Measurements from ENCODE around the gene TMEM44. TPM values are rescaled to one million over a fixed set of nuclear protein-coding genes. Genes with fewer than 3 reads are reported as not detected.

TMEM44 gene
- polyA plus RNA-seq, 1 donor (not counting 4 experiments of a cell fraction or from before 2014, with no cell fraction given), result 13.3 TPM

- Histone ChIP-seq H3K4me1 (ENCODE audit: control insufficient read depth, extremely low read depth, insufficient read depth, low read length) (no peaks in the 10 kb centered on the region), H3K9me3 (ENCODE audit: control insufficient read depth, low read depth, low read length) (no peaks in the 10 kb centered on the region), H3K4me3 (ENCODE audit: control insufficient read depth in 2 of 3, extremely low read depth in 1 of 3, insufficient read depth in 2 of 3, low read depth in 1 of 3, low read length in 3 of 3) (no peak overlapping the region), H3K27me3 (ENCODE audit: control insufficient read depth, extremely low read depth, insufficient read depth, low read length) (no peaks in the 10 kb centered on the region), H2AFZ (ENCODE audit: control insufficient read depth, low read length) (no peak overlapping the region), H3K9me1 (ENCODE audit: control insufficient read depth, extremely low read depth, insufficient read depth, low read length) (no peaks in the 10 kb centered on the region), H3K36me3 (ENCODE audit: control insufficient read depth in 2 of 2, extremely low read depth in 1 of 2, insufficient read depth in 2 of 2, low read length in 2 of 2) (peaks cover 0 to 7% of the 10 kb centered on the region in 2 experiments), H3K9ac (ENCODE audit: control insufficient read depth, extremely low read depth, insufficient read depth, low read length) (no peak overlapping the region), H3K79me2 (ENCODE audit: control insufficient read depth, insufficient read depth, low read length) (no peaks in the 10 kb centered on the region), H3K4me2 (ENCODE audit: control insufficient read depth, extremely low read depth, insufficient read depth, low read depth, low read length) (no peak overlapping the region), H3K27ac (ENCODE audit: control insufficient read depth, insufficient read depth, low read length) (no peak overlapping the region), H4K20me1 (ENCODE audit: control insufficient read depth, extremely low read depth, insufficient read depth, low read length) (no peaks in the 10 kb centered on the region)
- dilution Hi-C loops (cut with MboI; ENCODE audit: extremely low pct_ligation_motif_present, low sequenced_read_pairs), result no loop called here
- TF ChIP-seq, protein P1, sequence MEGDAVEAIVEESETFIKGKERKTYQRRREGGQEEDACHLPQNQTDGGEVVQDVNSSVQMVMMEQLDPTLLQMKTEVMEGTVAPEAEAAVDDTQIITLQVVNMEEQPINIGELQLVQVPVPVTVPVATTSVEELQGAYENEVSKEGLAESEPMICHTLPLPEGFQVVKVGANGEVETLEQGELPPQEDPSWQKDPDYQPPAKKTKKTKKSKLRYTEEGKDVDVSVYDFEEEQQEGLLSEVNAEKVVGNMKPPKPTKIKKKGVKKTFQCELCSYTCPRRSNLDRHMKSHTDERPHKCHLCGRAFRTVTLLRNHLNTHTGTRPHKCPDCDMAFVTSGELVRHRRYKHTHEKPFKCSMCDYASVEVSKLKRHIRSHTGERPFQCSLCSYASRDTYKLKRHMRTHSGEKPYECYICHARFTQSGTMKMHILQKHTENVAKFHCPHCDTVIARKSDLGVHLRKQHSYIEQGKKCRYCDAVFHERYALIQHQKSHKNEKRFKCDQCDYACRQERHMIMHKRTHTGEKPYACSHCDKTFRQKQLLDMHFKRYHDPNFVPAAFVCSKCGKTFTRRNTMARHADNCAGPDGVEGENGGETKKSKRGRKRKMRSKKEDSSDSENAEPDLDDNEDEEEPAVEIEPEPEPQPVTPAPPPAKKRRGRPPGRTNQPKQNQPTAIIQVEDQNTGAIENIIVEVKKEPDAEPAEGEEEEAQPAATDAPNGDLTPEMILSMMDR (optimal IDR thresholded peaks at IDR 0.05 in 1 of 3, IDR thresholded peaks at IDR 0.05 in 1 of 3, conservative IDR thresholded peaks at IDR 0.05 in 1 of 3; ENCODE audit: extremely low read depth in 1 of 3, insufficient read depth in 2 of 3, low read length in 3 of 3), result no peak
- TF ChIP-seq EZH2 (IDR thresholded peaks at IDR 0.05; ENCODE audit: low read length), result no peak
- DNase-seq (ENCODE audit: low read depth, low spot score) (no peak), FAIRE-seq (no peak)
Observed at GRCh38 chr3:194607592-194608389, 25.4 kb downstream of the TMEM44 start.

DNA sequence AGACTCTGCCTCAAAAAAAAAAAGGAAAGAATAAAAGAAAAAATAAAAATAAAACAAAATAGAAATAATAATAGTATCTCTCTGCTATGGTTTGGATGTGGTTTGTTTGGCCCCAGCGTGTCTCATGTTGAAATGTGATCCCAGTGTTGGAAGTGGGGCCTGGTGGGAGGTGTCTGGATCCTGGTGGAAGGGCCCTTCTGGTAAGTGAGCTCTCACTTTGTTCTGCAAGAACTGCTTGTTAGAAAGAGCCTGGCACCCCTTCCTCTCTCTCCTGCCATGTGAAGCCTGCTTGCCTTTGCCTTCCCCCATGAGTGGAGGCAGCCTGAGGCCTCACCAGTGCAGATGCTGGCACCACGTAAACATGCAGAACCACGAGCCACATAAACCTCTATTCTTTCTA lies 26.3 kb downstream of the TMEM44 start:
- Histone ChIP-seq H4K20me1 (ENCODE audit: control insufficient read depth, extremely low read depth, insufficient read depth, low read length) (no peaks in the 10 kb centered on the region), H3K27ac (ENCODE audit: control insufficient read depth, insufficient read depth, low read length) (no peak overlapping the region), H3K79me2 (ENCODE audit: control insufficient read depth, insufficient read depth, low read length) (no peaks in the 10 kb centered on the region), H3K4me3 (ENCODE audit: control insufficient read depth in 2 of 3, extremely low read depth in 1 of 3, insufficient read depth in 2 of 3, low read depth in 1 of 3, low read length in 3 of 3) (no peak overlapping the region), H2AFZ (ENCODE audit: control insufficient read depth, low read length) (no peak overlapping the region), H3K4me1 (ENCODE audit: control insufficient read depth, extremely low read depth, insufficient read depth, low read length) (no peaks in the 10 kb centered on the region), H3K9me1 (ENCODE audit: control insufficient read depth, extremely low read depth, insufficient read depth, low read length) (no peaks in the 10 kb centered on the region), H3K36me3 (ENCODE audit: control insufficient read depth in 2 of 2, extremely low read depth in 1 of 2, insufficient read depth in 2 of 2, low read length in 2 of 2) (peaks cover 2 to 7% of the 10 kb centered on the region in 2 experiments), H3K27me3 (ENCODE audit: control insufficient read depth, extremely low read depth, insufficient read depth, low read length) (no peaks in the 10 kb centered on the region), H3K9ac (ENCODE audit: control insufficient read depth, extremely low read depth, insufficient read depth, low read length) (no peak overlapping the region), H3K4me2 (ENCODE audit: control insufficient read depth, extremely low read depth, insufficient read depth, low read depth, low read length) (no peak overlapping the region), H3K9me3 (ENCODE audit: control insufficient read depth, low read depth, low read length) (no peaks in the 10 kb centered on the region)
- FAIRE-seq (no peak), DNase-seq (ENCODE audit: low read depth, low spot score) (no peak)
- dilution Hi-C loops (cut with MboI; ENCODE audit: extremely low pct_ligation_motif_present, low sequenced_read_pairs), result no loop called here
- TF ChIP-seq, protein P1 (optimal IDR thresholded peaks at IDR 0.05 in 1 of 3, IDR thresholded peaks at IDR 0.05 in 1 of 3, conservative IDR thresholded peaks at IDR 0.05 in 1 of 3; ENCODE audit: extremely low read depth in 1 of 3, insufficient read depth in 2 of 3, low read length in 3 of 3), result no peak
- no peak for TF ChIP-seq EZH2 (IDR thresholded peaks at IDR 0.05; ENCODE audit: low read length)
